ENCODE data around the gene ASB11. TPM values are rescaled to one million over a fixed set of nuclear protein-coding genes. Genes with fewer than 3 reads are reported as not detected.

ASB11 gene
- total RNA-seq, 1 donor from 2014 or later: not detected

DNA sequence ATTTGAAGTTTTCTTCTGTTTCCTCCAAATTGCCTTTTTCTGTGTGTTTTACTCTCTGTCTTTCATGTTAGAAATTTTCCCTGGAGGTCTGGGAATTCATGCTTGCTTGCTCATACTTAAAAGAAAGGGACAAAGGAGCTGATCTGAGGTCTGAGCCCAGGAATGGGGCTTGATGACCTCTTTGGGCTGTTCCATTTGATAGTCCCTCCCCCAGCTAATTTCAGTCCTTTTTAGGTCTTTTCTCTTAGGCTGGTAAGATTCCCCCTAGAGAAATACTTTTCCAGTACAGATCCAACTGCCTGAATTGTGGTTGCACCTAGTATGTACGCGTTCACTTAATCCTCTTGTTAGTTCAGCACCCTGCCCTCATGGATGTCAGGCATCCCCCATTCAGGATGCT is 25.4 kb upstream of the ASB11 start:
- no peaks in the 10 kb centered on the region for H3K9me3 Mint-ChIP-seq
- TF ChIP-seq, protein P1, sequence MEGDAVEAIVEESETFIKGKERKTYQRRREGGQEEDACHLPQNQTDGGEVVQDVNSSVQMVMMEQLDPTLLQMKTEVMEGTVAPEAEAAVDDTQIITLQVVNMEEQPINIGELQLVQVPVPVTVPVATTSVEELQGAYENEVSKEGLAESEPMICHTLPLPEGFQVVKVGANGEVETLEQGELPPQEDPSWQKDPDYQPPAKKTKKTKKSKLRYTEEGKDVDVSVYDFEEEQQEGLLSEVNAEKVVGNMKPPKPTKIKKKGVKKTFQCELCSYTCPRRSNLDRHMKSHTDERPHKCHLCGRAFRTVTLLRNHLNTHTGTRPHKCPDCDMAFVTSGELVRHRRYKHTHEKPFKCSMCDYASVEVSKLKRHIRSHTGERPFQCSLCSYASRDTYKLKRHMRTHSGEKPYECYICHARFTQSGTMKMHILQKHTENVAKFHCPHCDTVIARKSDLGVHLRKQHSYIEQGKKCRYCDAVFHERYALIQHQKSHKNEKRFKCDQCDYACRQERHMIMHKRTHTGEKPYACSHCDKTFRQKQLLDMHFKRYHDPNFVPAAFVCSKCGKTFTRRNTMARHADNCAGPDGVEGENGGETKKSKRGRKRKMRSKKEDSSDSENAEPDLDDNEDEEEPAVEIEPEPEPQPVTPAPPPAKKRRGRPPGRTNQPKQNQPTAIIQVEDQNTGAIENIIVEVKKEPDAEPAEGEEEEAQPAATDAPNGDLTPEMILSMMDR (IDR thresholded peaks at IDR 0.05): no peak
- TF ChIP-seq EZH2phosphoT487 (IDR thresholded peaks at IDR 0.05) (no peak), EZH2 (IDR thresholded peaks at IDR 0.05) (no peak)
- H3K4me1 ChIP-seq: peaks cover 20% of the 10 kb centered on the region
- no peak overlapping the region for H3K9ac ChIP-seq
- peak overlapping the region; percentile 96 for H3K27ac Mint-ChIP-seq
- no peaks in the 10 kb centered on the region for H3K36me3 ChIP-seq
- H3K27me3 ChIP-seq: peaks cover 65% of the 10 kb centered on the region
- peak overlapping the region; percentile 18 for H3K4me3 Mint-ChIP-seq
- H3F3A ChIP-seq (ENCODE audit: low read depth): no peaks in the 10 kb centered on the region
- H2AFZ ChIP-seq (replicated peaks): peak overlapping the region; percentile 34
- no peaks in the 10 kb centered on the region for H3K36me3 Mint-ChIP-seq
- DNase-seq (ENCODE audit: low spot score): peak; percentile 55
- no peaks in the 10 kb centered on the region for H3K9me3 ChIP-seq (ENCODE audit: low read depth)
- H3K4me1 Mint-ChIP-seq: peaks cover 58% of the 10 kb centered on the region
- peak overlapping the region; percentile 56 for H3K4me2 ChIP-seq
- peak overlapping the region; percentile 57 for H3K27ac ChIP-seq
- H4K20me1 ChIP-seq (ENCODE audit: low read depth): no peaks in the 10 kb centered on the region
- peaks cover 2% of the 10 kb centered on the region for H3K27me3 Mint-ChIP-seq (ENCODE audit: insufficient read depth, low read depth)
- H3K4me3 ChIP-seq: no peak overlapping the region
- no peaks in the 10 kb centered on the region for H3K79me2 ChIP-seq (ENCODE audit: low read depth)

DNA sequence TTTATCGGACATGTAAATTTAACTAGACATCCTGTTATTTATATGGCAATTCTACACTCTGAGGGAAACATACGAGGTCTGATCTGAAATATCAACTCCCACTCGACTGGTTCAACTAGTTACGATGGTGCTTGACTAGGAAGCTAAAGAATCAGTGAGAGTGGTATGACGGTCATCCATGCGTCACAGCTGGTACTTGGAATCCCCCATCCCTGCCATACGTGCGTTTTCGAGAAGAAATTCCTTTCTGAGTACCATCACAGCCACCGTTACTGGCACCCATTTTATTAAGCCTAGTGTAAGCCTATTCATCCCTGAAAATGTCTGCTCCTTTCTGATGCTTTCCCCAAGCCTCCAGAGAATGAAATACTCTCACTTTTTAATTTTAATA is 20.6 kb upstream of the ASB11 start:
- H3K27me3 Mint-ChIP-seq (ENCODE audit: insufficient read depth, low read depth): peaks cover 2% of the 10 kb centered on the region
- H3K4me2 ChIP-seq: peak overlapping the region; percentile 75
- peak overlapping the region; percentile 5 for H2AFZ ChIP-seq (replicated peaks)
- peak overlapping the region; percentile 94 for H3K4me3 Mint-ChIP-seq
- no peaks in the 10 kb centered on the region for H3K36me3 Mint-ChIP-seq
- H3K27ac ChIP-seq: no peak overlapping the region
- peaks cover 16% of the 10 kb centered on the region for H3K4me1 ChIP-seq
- H4K20me1 ChIP-seq (ENCODE audit: low read depth): no peaks in the 10 kb centered on the region
- H3K36me3 ChIP-seq: no peaks in the 10 kb centered on the region
- peaks cover 37% of the 10 kb centered on the region for H3K4me1 Mint-ChIP-seq
- peaks cover 35% of the 10 kb centered on the region for H3K27me3 ChIP-seq
- TF ChIP-seq EZH2phosphoT487 (IDR thresholded peaks at IDR 0.05): no peak
- TF ChIP-seq, protein P1 (IDR thresholded peaks at IDR 0.05): no peak
- TF ChIP-seq EZH2 (IDR thresholded peaks at IDR 0.05): no peak
- peaks cover 18% of the 10 kb centered on the region for H3K79me2 ChIP-seq (ENCODE audit: low read depth)
- peak overlapping the region; percentile 59 for H3K4me3 ChIP-seq
- H3K9me3 ChIP-seq (ENCODE audit: low read depth): no peaks in the 10 kb centered on the region
- H3K27ac Mint-ChIP-seq: peak overlapping the region; percentile 86
- DNase-seq (ENCODE audit: low spot score): peak; percentile 35
- H3K9me3 Mint-ChIP-seq: no peaks in the 10 kb centered on the region
- no peaks in the 10 kb centered on the region for H3F3A ChIP-seq (ENCODE audit: low read depth)
- no peak overlapping the region for H3K9ac ChIP-seq

DNA sequence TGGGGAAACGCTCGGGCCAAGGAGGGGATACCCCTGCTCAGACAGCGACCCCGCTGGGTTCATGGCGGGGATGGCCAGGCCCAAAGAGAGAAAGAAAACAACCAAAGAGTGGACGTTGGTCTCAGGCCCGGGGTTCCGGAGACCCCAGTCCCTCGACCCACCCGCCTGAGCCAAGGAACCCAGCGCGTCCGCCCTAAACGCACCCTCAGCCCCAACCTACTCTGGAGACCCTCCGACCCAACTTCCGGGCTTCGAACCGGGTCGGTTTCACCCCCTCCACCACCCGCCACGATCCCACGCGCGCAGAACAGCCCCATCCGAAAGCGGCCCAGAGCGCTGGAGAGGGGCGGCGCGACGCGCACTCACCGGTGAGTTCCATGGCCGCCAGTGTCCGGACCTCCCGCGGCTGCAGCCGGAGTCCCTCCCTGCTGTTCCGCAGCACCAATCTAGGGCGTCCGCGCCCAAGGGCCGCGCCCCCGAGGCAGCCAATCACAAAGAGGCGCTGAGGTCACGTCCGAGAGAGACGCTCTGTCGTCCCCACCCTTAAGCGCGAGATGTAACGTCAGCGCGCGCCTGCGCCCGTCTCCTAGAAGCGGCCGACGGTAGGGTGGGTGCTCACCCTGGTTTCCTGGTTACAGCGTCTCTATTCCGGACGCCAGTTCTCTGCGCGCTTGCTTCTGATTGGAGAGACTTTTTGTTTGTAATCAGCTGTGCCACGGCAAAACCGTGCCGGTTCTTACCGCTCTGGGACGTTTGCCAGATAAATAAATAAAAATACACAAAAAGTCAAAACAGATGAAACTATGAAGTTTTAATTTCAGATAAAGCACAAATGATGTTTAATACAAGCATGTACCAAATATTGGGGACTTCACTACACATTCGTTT is 19.9 kb upstream of the ASB11 start, which contains the start of gene PIGA:
Gene PIGA (minus strand): TSS at position 389 of the 888 bp plus-strand sequence. CDS start 3,593 bp downstream, outside the sequence.
- H3K4me1 ChIP-seq: peaks cover 10% of the 10 kb centered on the region
- H3F3A ChIP-seq (ENCODE audit: low read depth): no peaks in the 10 kb centered on the region
- no peaks in the 10 kb centered on the region for H3K36me3 ChIP-seq
- Mint-ChIP-seq H3K4me3 (peak within 1 kb of the TSS; percentile 94), H3K4me1 (peaks cover 31% of the 10 kb centered on the region), H3K27me3 (ENCODE audit: insufficient read depth, low read depth) (peaks cover 2% of the 10 kb centered on the region), H3K9me3 (no peaks in the 10 kb centered on the region), H3K36me3 (no peaks in the 10 kb centered on the region), H3K27ac (peak within 1 kb of the TSS; percentile 86)
- no peaks in the 10 kb centered on the region for H3K9me3 ChIP-seq (ENCODE audit: low read depth)
- peaks cover 18% of the 10 kb centered on the region for H3K79me2 ChIP-seq (ENCODE audit: low read depth)
- H3K27ac ChIP-seq: peak within 1 kb of the TSS; percentile 16
- H3K4me3 ChIP-seq: peak within 1 kb of the TSS; percentile 59
- peaks cover 35% of the 10 kb centered on the region for H3K27me3 ChIP-seq
- H4K20me1 ChIP-seq (ENCODE audit: low read depth): no peaks in the 10 kb centered on the region
- H3K4me2 ChIP-seq: peak within 1 kb of the TSS; percentile 75
- peak; percentile 96 for DNase-seq (ENCODE audit: low spot score)
- no peak for TF ChIP-seq EZH2 (IDR thresholded peaks at IDR 0.05)
- no peak for TF ChIP-seq EZH2phosphoT487 (IDR thresholded peaks at IDR 0.05)
- TF ChIP-seq, protein P1 (IDR thresholded peaks at IDR 0.05): no peak
- H3K9ac ChIP-seq: peak within 1 kb of the TSS; percentile 77
- peak within 1 kb of the TSS; percentile 5 for H2AFZ ChIP-seq (replicated peaks)
